ENCODE data around the gene LUM. TPM values are rescaled to one million over a fixed set of nuclear protein-coding genes. Genes with fewer than 3 reads are reported as not detected.
A peak's percentile ranks its signal among the peaks of the same experiment; 100 is the strongest.

The LUM gene
- total RNA-seq, 2 experiments from 2014 or later, result not detected

GRCh38 chr12:91126516-91126915, 15.2 kb upstream of the LUM start:
- H3K27ac Mint-ChIP-seq, result no peak overlapping the region
- no peaks in the 10 kb centered on the region for H3K9me3 Mint-ChIP-seq
- H3K27me3 Mint-ChIP-seq, result peaks cover 11% of the 10 kb centered on the region
- DNase-seq, result no peak
- H3K4me1 Mint-ChIP-seq, result no peaks in the 10 kb centered on the region
- H3K36me3 Mint-ChIP-seq, result no peaks in the 10 kb centered on the region
- no peak overlapping the region for H3K4me3 Mint-ChIP-seq

GRCh38 chr12:91123236-91123916, 12.1 kb upstream of the LUM start:
- H3K27me3 Mint-ChIP-seq, result peaks cover 3% of the 10 kb centered on the region
- no peak for DNase-seq
- no peak overlapping the region for H3K4me3 Mint-ChIP-seq
- H3K9me3 Mint-ChIP-seq, result no peaks in the 10 kb centered on the region
- no peaks in the 10 kb centered on the region for H3K4me1 Mint-ChIP-seq
- H3K27ac Mint-ChIP-seq, result no peak overlapping the region
- no peaks in the 10 kb centered on the region for H3K36me3 Mint-ChIP-seq

GRCh38 chr12:91120781-91121180, 9.5 kb upstream of the LUM start:
- H3K9me3 Mint-ChIP-seq, result no peaks in the 10 kb centered on the region
- no peaks in the 10 kb centered on the region for H3K36me3 Mint-ChIP-seq
- H3K27me3 Mint-ChIP-seq, result no peaks in the 10 kb centered on the region
- no peak overlapping the region for H3K4me3 Mint-ChIP-seq
- DNase-seq, result no peak
- H3K4me1 Mint-ChIP-seq, result no peaks in the 10 kb centered on the region
- H3K27ac Mint-ChIP-seq, result no peak overlapping the region

GRCh38 chr12:91119089-91119488, 7.8 kb upstream of the LUM start:
- Mint-ChIP-seq H3K9me3 (no peaks in the 10 kb centered on the region), H3K4me3 (no peak overlapping the region), H3K27me3 (no peaks in the 10 kb centered on the region), H3K27ac (no peak overlapping the region), H3K36me3 (no peaks in the 10 kb centered on the region), H3K4me1 (no peaks in the 10 kb centered on the region)
- DNase-seq, result no peak

GRCh38 chr12:91113621-91114020, 2.3 kb upstream of the LUM start:
- Mint-ChIP-seq H3K36me3 (no peaks in the 10 kb centered on the region), H3K9me3 (no peaks in the 10 kb centered on the region), H3K27ac (no peak overlapping the region), H3K4me1 (no peaks in the 10 kb centered on the region), H3K27me3 (peaks cover 4% of the 10 kb centered on the region), H3K4me3 (no peak overlapping the region)
- no peak for DNase-seq

- DNase-seq, result no peak
- Mint-ChIP-seq H3K4me1 (no peaks in the 10 kb centered on the region), H3K27me3 (peaks cover 10% of the 10 kb centered on the region), H3K4me3 (no peak overlapping the region), H3K36me3 (no peaks in the 10 kb centered on the region), H3K27ac (no peak overlapping the region), H3K9me3 (no peaks in the 10 kb centered on the region)
Observed at GRCh38 chr12:91110311-91110924, 876 bp downstream of the LUM start.

- Mint-ChIP-seq H3K4me1 (no peaks in the 10 kb centered on the region), H3K9me3 (no peaks in the 10 kb centered on the region), H3K27me3 (peaks cover 10% of the 10 kb centered on the region), H3K36me3 (no peaks in the 10 kb centered on the region), H3K4me3 (no peak overlapping the region), H3K27ac (no peak overlapping the region)
- no peak for DNase-seq
Observed at GRCh38 chr12:91109581-91110310, 1.5 kb downstream of the LUM start.

GRCh38 chr12:91109148-91109564, 2.1 kb downstream of the LUM start:
- no peaks in the 10 kb centered on the region for H3K4me1 Mint-ChIP-seq
- no peaks in the 10 kb centered on the region for H3K36me3 Mint-ChIP-seq
- H3K27ac Mint-ChIP-seq, result no peak overlapping the region
- peaks cover 10% of the 10 kb centered on the region for H3K27me3 Mint-ChIP-seq
- H3K4me3 Mint-ChIP-seq, result no peak overlapping the region
- H3K9me3 Mint-ChIP-seq, result no peaks in the 10 kb centered on the region
- DNase-seq, result peak; percentile 42

GRCh38 chr12:91108196-91108755, 3.0 kb downstream of the LUM start:
- H3K4me1 Mint-ChIP-seq, result no peaks in the 10 kb centered on the region
- H3K27me3 Mint-ChIP-seq, result peaks cover 10% of the 10 kb centered on the region
- H3K27ac Mint-ChIP-seq, result no peak overlapping the region
- DNase-seq, result no peak
- H3K4me3 Mint-ChIP-seq, result no peak overlapping the region
- H3K9me3 Mint-ChIP-seq, result no peaks in the 10 kb centered on the region
- no peaks in the 10 kb centered on the region for H3K36me3 Mint-ChIP-seq

GRCh38 chr12:91106283-91106682, 5.0 kb downstream of the LUM start:
- no peak for DNase-seq
- H3K4me1 Mint-ChIP-seq, result no peaks in the 10 kb centered on the region
- H3K4me3 Mint-ChIP-seq, result no peak overlapping the region
- no peaks in the 10 kb centered on the region for H3K9me3 Mint-ChIP-seq
- H3K27ac Mint-ChIP-seq, result no peak overlapping the region
- peaks cover 10% of the 10 kb centered on the region for H3K27me3 Mint-ChIP-seq
- H3K36me3 Mint-ChIP-seq, result no peaks in the 10 kb centered on the region

GRCh38 chr12:91105807-91106206, 5.5 kb downstream of the LUM start:
- no peaks in the 10 kb centered on the region for H3K9me3 Mint-ChIP-seq
- no peak for DNase-seq
- peaks cover 10% of the 10 kb centered on the region for H3K27me3 Mint-ChIP-seq
- H3K36me3 Mint-ChIP-seq, result no peaks in the 10 kb centered on the region
- no peaks in the 10 kb centered on the region for H3K4me1 Mint-ChIP-seq
- H3K4me3 Mint-ChIP-seq, result no peak overlapping the region
- H3K27ac Mint-ChIP-seq, result no peak overlapping the region

- Mint-ChIP-seq H3K27me3 (peaks cover 10% of the 10 kb centered on the region), H3K4me1 (no peaks in the 10 kb centered on the region)
Observed at GRCh38 chr12:91104812-91105466, 6.4 kb downstream of the LUM start.

GRCh38 chr12:91103624-91104023, 7.7 kb downstream of the LUM start:
- no peaks in the 10 kb centered on the region for H3K4me1 Mint-ChIP-seq
- no peak overlapping the region for H3K27ac Mint-ChIP-seq
- peaks cover 6% of the 10 kb centered on the region for H3K27me3 Mint-ChIP-seq
- DNase-seq, result no peak
- no peaks in the 10 kb centered on the region for H3K9me3 Mint-ChIP-seq
- H3K4me3 Mint-ChIP-seq, result no peak overlapping the region
- H3K36me3 Mint-ChIP-seq, result no peaks in the 10 kb centered on the region

More at GRCh38 chr12:91104812-91105466, 6.4 kb downstream of the LUM start:
- no peak for DNase-seq
- Mint-ChIP-seq H3K27ac (no peak overlapping the region), H3K4me3 (no peak overlapping the region), H3K9me3 (no peaks in the 10 kb centered on the region), H3K36me3 (no peaks in the 10 kb centered on the region)

GRCh38 chr12:91103101-91103500, 8.2 kb downstream of the LUM start:
- H3K4me1 Mint-ChIP-seq, result no peaks in the 10 kb centered on the region
- H3K27me3 Mint-ChIP-seq, result peaks cover 6% of the 10 kb centered on the region
- no peak for DNase-seq
- no peaks in the 10 kb centered on the region for H3K9me3 Mint-ChIP-seq
- no peaks in the 10 kb centered on the region for H3K36me3 Mint-ChIP-seq
- no peak overlapping the region for H3K4me3 Mint-ChIP-seq
- no peak overlapping the region for H3K27ac Mint-ChIP-seq

GRCh38 chr12:91100906-91101305, 10.4 kb downstream of the LUM start:
- Mint-ChIP-seq H3K4me3 (no peak overlapping the region), H3K27me3 (no peaks in the 10 kb centered on the region), H3K9me3 (no peaks in the 10 kb centered on the region), H3K36me3 (no peaks in the 10 kb centered on the region), H3K4me1 (no peaks in the 10 kb centered on the region), H3K27ac (no peak overlapping the region)
- DNase-seq, result no peak

Measured in activated naive CD8-positive, alpha-beta T cell treated with anti-CD3 and anti-CD28 coated beads for 36 hours (primary cell).